ENCODE data around the gene PCMTD2. TPM values are rescaled to one million over a fixed set of nuclear protein-coding genes. Genes with fewer than 3 reads are reported as not detected.

PCMTD2 gene
- total and polyA plus RNA-seq, 2 of the 13 experiments (the other 11 are each of a cell fraction or from before 2014, with no cell fraction given): 47.0 to 76.9 TPM

GRCh38 chr20:64236137-64237088 is 19.1 kb upstream of the PCMTD2 start (continued):
- TF ChIP-seq HOXA3 (CRISPR knock-in tag; IDR thresholded peaks at IDR 0.05): peak; percentile 83
- TF ChIP-seq, protein P1, sequence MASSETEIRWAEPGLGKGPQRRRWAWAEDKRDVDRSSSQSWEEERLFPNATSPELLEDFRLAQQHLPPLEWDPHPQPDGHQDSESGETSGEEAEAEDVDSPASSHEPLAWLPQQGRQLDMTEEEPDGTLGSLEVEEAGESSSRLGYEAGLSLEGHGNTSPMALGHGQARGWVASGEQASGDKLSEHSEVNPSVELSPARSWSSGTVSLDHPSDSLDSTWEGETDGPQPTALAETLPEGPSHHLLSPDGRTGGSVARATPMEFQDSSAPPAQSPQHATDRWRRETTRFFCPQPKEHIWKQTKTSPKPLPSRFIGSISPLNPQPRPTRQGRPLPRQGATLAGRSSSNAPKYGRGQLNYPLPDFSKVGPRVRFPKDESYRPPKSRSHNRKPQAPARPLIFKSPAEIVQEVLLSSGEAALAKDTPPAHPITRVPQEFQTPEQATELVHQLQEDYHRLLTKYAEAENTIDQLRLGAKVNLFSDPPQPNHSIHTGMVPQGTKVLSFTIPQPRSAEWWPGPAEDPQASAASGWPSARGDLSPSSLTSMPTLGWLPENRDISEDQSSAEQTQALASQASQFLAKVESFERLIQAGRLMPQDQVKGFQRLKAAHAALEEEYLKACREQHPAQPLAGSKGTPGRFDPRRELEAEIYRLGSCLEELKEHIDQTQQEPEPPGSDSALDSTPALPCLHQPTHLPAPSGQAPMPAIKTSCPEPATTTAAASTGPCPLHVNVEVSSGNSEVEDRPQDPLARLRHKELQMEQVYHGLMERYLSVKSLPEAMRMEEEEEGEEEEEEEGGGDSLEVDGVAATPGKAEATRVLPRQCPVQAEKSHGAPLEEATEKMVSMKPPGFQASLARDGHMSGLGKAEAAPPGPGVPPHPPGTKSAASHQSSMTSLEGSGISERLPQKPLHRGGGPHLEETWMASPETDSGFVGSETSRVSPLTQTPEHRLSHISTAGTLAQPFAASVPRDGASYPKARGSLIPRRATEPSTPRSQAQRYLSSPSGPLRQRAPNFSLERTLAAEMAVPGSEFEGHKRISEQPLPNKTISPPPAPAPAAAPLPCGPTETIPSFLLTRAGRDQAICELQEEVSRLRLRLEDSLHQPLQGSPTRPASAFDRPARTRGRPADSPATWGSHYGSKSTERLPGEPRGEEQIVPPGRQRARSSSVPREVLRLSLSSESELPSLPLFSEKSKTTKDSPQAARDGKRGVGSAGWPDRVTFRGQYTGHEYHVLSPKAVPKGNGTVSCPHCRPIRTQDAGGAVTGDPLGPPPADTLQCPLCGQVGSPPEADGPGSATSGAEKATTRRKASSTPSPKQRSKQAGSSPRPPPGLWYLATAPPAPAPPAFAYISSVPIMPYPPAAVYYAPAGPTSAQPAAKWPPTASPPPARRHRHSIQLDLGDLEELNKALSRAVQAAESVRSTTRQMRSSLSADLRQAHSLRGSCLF (CRISPR knock-in tag; IDR thresholded peaks at IDR 0.05; ENCODE audit: borderline replicate concordance): no peak
- no peak for TF ChIP-seq SALL2 (CRISPR knock-in tag; IDR thresholded peaks at IDR 0.05)
- no peak for TF ChIP-seq SNAI1 (CRISPR knock-in tag; IDR thresholded peaks at IDR 0.05; ENCODE audit: borderline replicate concordance)
- TF ChIP-seq SAFB2 (CRISPR knock-in tag; IDR thresholded peaks at IDR 0.05; ENCODE audit: borderline replicate concordance, low read depth): no peak
- no peak for TF ChIP-seq AGO1 (IDR thresholded peaks at IDR 0.05; ENCODE audit: low read depth, low read length, poor library complexity, severe bottlenecking)
- TF ChIP-seq MXD4 (CRISPR knock-in tag; IDR thresholded peaks at IDR 0.05): 0 out of 2 replicates have a peak, but pooled peaks have one; percentile 28
- peak in 1 of 2 experiments; percentile 85; a peak in 1 of 4 replicates for TF ChIP-seq KLF16 (CRISPR knock-in tag; IDR thresholded peaks at IDR 0.05)
- TF ChIP-seq ZNF274 (CRISPR knock-in tag; IDR thresholded peaks at IDR 0.05): no peak
- TF ChIP-seq ZNF383 (CRISPR knock-in tag; IDR thresholded peaks at IDR 0.05; ENCODE audit: borderline replicate concordance): no peak
- 0 out of 2 replicates have a peak, but pooled peaks have one; percentile 43 for TF ChIP-seq SOX13 (IDR thresholded peaks at IDR 0.05)
- peak in 1 of 2 experiments; percentile 62; a peak in 2 of 4 replicates for TF ChIP-seq SOX13 (CRISPR knock-in tag; conservative IDR thresholded peaks at IDR 0.05 in 1 of 2, IDR thresholded peaks at IDR 0.05 in 1 of 2)
- TF ChIP-seq NRL (CRISPR knock-in tag; IDR thresholded peaks at IDR 0.05; ENCODE audit: borderline replicate concordance): peak; percentile 53; the same call in 1 of the 2 replicates
- TF ChIP-seq REPIN1 (CRISPR knock-in tag; IDR thresholded peaks at IDR 0.05; ENCODE audit: borderline replicate concordance, low read depth): peak; percentile 36; the same call in 1 of the 2 replicates
- TF ChIP-seq ZNF296 (CRISPR knock-in tag; conservative IDR thresholded peaks at IDR 0.05): peak; percentile 78; the same call in 1 of the 2 replicates
- TF ChIP-seq CBX1 (IDR thresholded peaks at IDR 0.05; ENCODE audit: low read depth): peak; percentile 55
- TF ChIP-seq, protein P2, sequence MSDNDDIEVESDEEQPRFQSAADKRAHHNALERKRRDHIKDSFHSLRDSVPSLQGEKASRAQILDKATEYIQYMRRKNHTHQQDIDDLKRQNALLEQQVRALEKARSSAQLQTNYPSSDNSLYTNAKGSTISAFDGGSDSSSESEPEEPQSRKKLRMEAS (IDR thresholded peaks at IDR 0.05): peak; percentile 96
- TF ChIP-seq ARHGAP35 (CRISPR knock-in tag; IDR thresholded peaks at IDR 0.05; ENCODE audit: borderline replicate concordance): no peak; the same call in 1 of the 2 replicates
- no peak for TF ChIP-seq SATB2 (CRISPR knock-in tag; IDR thresholded peaks at IDR 0.05)
- TF ChIP-seq, protein P3, sequence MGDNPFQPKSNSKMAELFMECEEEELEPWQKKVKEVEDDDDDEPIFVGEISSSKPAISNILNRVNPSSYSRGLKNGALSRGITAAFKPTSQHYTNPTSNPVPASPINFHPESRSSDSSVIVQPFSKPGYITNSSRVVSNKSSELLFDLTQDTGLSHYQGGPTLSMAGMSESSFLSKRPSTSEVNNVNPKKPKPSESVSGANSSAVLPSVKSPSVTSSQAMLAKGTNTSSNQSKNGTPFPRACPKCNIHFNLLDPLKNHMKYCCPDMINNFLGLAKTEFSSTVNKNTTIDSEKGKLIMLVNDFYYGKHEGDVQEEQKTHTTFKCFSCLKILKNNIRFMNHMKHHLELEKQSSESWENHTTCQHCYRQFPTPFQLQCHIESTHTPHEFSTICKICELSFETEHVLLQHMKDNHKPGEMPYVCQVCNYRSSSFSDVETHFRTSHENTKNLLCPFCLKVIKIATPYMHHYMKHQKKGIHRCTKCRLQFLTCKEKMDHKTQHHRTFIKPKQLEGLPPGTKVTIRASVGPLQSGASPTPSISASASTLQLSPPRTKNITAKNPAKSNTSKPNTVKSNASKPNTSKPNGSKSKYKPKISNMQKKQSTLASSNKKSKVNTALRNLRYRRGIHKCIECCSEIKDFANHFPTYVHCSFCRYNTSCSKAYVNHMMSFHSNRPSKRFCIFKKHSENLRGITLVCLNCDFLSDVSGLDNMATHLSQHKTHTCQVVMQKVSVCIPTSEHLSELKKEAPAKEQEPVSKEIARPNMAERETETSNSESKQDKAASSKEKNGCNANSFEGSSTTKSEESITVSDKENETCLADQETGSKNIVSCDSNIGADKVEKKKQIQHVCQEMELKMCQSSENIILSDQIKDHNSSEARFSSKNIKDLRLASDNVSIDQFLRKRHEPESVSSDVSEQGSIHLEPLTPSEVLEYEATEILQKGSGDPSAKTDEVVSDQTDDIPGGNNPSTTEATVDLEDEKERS (CRISPR knock-in tag; IDR thresholded peaks at IDR 0.05): peak; percentile 93
